H1 (cell line): ENCODE data around the gene DNAJC19. TPM values are rescaled to one million over a fixed set of nuclear protein-coding genes. Genes with fewer than 3 reads are reported as not detected.

ENCODE experiments used
- CTCF ChIA-PET: fragments of 300-600 bp; sonication (Branson Sonifier 250); formaldehyde crosslinking; loops from one replicate; lab custom pipeline; 2021; ENCODE audit not compliant: partially characterized antibody; lab: Charles Lee
- POLR2A ChIA-PET: fragments of 300-600 bp; sonication (Branson Sonifier 250); formaldehyde crosslinking; loops from one replicate; lab custom pipeline; 2021; ENCODE audit warnings: inconsistent platforms; ENCODE audit not compliant: partially characterized antibody; lab: Charles Lee
- DNase-seq, 2 experiments: peaks; one replicate each; pipeline versions ENCODE4 v3.0.0 to v3.0.0-alpha.2; 2010 to 2022; ENCODE audit warnings: low spot score in 2 of 2, low read depth in 1 of 2, mixed read lengths in 1 of 2
- FAIRE-seq: peaks from 2 replicates; lab custom pipeline; 2011; peaks lifted over from hg19 to GRCh38; lab: Jason Lieb, UNC
- H2AFZ ChIP-seq: 2 replicates; pipeline ENCODE4 v1.8.1; 2012; ENCODE audit warnings: low read length, inconsistent platforms
- H2AK5ac ChIP-seq: 2 replicates; pipeline ENCODE4 v1.6.1; 2013; ENCODE audit warnings: low read depth, low read length
- H2BK120ac ChIP-seq: replicated peaks from 2 replicates; pipeline ENCODE3; 2013; ENCODE audit warnings: low read depth, low read length, inconsistent platforms
- H2BK12ac ChIP-seq: 2 replicates; pipeline ENCODE4 v1.6.1; 2013; ENCODE audit warnings: low read depth, low read length
- H2BK15ac ChIP-seq: 2 replicates; pipeline ENCODE4 v1.6.1; 2013; ENCODE audit warnings: low read length
- H2BK20ac ChIP-seq: 2 replicates; pipeline ENCODE4 v1.6.1; 2013; ENCODE audit warnings: low read length
- H2BK5ac ChIP-seq: 2 replicates; pipeline ENCODE4 v1.6.1; 2013; ENCODE audit warnings: low read depth, low read length
- H3K14ac ChIP-seq: 2 replicates; pipeline ENCODE4 v1.6.1; 2013; ENCODE audit warnings: inconsistent platforms; ENCODE audit not compliant: insufficient read length
- H3K18ac ChIP-seq: 2 replicates; pipeline ENCODE4 v1.6.1; 2013; ENCODE audit warnings: low read length; ENCODE audit errors: extremely low read depth
- H3K23ac ChIP-seq: 2 replicates; pipeline ENCODE4 v1.6.1; 2013; ENCODE audit warnings: inconsistent platforms; ENCODE audit not compliant: insufficient read length
- H3K23me2 ChIP-seq: 2 replicates; pipeline ENCODE4 v1.6.1; 2013; ENCODE audit warnings: low read depth, low read length
- H3K27ac ChIP-seq: 2 replicates; pipeline ENCODE4 v1.6.1; 2011; ENCODE audit warnings: low read depth, low read length, inconsistent platforms
- H3K27me3 ChIP-seq, 4 experiments: replicated peaks in 1 of 4; 1 replicate in 1 of 4; 2 replicates in 3 of 4; pipeline versions ENCODE4 v1.6.1 to v1.8.1; 2011 to 2013; ENCODE audit warnings: low read length in 3 of 4, mild to moderate bottlenecking in 3 of 4, inconsistent platforms in 2 of 4, mixed read lengths in 2 of 4, moderate library complexity in 1 of 4; ENCODE audit not compliant: control insufficient read depth in 3 of 4, insufficient read depth in 3 of 4; ENCODE audit errors: extremely low read depth in 1 of 4
- H3K36me3 ChIP-seq, 4 experiments: 2 replicates each; pipeline versions ENCODE4 v1.6.1 to v1.8.1; 2011 to 2013; ENCODE audit warnings: mild to moderate bottlenecking in 4 of 4, low read length in 3 of 4, moderate library complexity in 2 of 4, control low read depth in 1 of 4, inconsistent platforms in 1 of 4; ENCODE audit not compliant: insufficient read depth in 4 of 4, control insufficient read depth in 2 of 4
- H3K4ac ChIP-seq: replicated peaks from 2 replicates; pipeline ENCODE3; 2013; ENCODE audit warnings: low read length, low read depth, mixed read lengths, inconsistent platforms; ENCODE audit not compliant: insufficient read length
- H3K4me1 ChIP-seq, 4 experiments: replicated peaks in 1 of 4; 1 replicate in 1 of 4; 2 replicates in 3 of 4; pipeline versions ENCODE4 v1.6.1 to v1.8.1; 2011 to 2013; ENCODE audit warnings: low read length in 3 of 4, inconsistent platforms in 2 of 4, mixed read lengths in 1 of 4; ENCODE audit not compliant: insufficient read depth in 4 of 4, control insufficient read depth in 3 of 4
- H3K4me2 ChIP-seq, 2 experiments: 2 replicates each; pipeline versions ENCODE4 v1.6.1 to v1.8.1; 2011 to 2013; ENCODE audit warnings: low read depth in 2 of 2, low read length in 2 of 2, control low read depth in 1 of 2, inconsistent platforms in 1 of 2, mild to moderate bottlenecking in 1 of 2; ENCODE audit not compliant: insufficient read depth in 1 of 2
- H3K4me3 ChIP-seq, 4 experiments: fragments of 200-600, 300-600 bp in 1 of 4; sonication (generic), shearing (Covaris generic), sonication (Bioruptor Twin) in 1 of 4; 2 replicates each; pipeline versions ENCODE4 v1.5.1 to v1.8.1; 2011 to 2016; ENCODE audit warnings: low read length in 4 of 4, low read depth in 3 of 4, control low read depth in 2 of 4, inconsistent platforms in 2 of 4, mild to moderate bottlenecking in 2 of 4, mixed read lengths in 1 of 4, moderate library complexity in 1 of 4; ENCODE audit not compliant: insufficient read depth in 2 of 4; ENCODE audit errors: extremely low read depth in 1 of 4
- H3K56ac ChIP-seq: replicated peaks from 2 replicates; pipeline ENCODE3; 2013; ENCODE audit warnings: low read depth, mild to moderate bottlenecking, mixed read lengths, low read length, inconsistent platforms; ENCODE audit not compliant: insufficient read length
- H3K79me1 ChIP-seq: 2 replicates; pipeline ENCODE4 v1.6.1; 2013; ENCODE audit warnings: low read depth, low read length, control low read depth
- H3K79me2 ChIP-seq, 2 experiments: 2 replicates each; pipeline versions ENCODE4 v1.6.1 to v1.8.1; 2012 to 2013; ENCODE audit warnings: low read length in 2 of 2, mild to moderate bottlenecking in 2 of 2, inconsistent platforms in 1 of 2; ENCODE audit not compliant: insufficient read depth in 2 of 2, control insufficient read depth in 1 of 2
- H3K9ac ChIP-seq, 4 experiments: replicated peaks in 1 of 4; 1 replicate in 1 of 4; 2 replicates in 3 of 4; pipeline versions ENCODE4 v1.6.1 to v1.8.1; 2011 to 2013; ENCODE audit warnings: low read depth in 3 of 4, low read length in 3 of 4, control low read depth in 2 of 4, mild to moderate bottlenecking in 2 of 4, moderate library complexity in 2 of 4, inconsistent platforms in 1 of 4; ENCODE audit errors: extremely low read depth in 1 of 4
- H3K9me3 ChIP-seq, 2 experiments: 2 replicates each; pipeline versions ENCODE4 v1.6.1 to v1.8.1; 2012 to 2013; ENCODE audit warnings: mild to moderate bottlenecking in 2 of 2, moderate library complexity in 2 of 2, control low read depth in 1 of 2, inconsistent platforms in 1 of 2, low read depth in 1 of 2, low read length in 1 of 2, mixed read lengths in 1 of 2; ENCODE audit not compliant: insufficient read depth in 2 of 2
- H4K20me1 ChIP-seq, 2 experiments: replicated peaks in 1 of 2; 2 replicates each; pipeline versions ENCODE3 to v1.8.1; 2011 to 2013; ENCODE audit warnings: inconsistent platforms in 2 of 2, low read length in 2 of 2, mild to moderate bottlenecking in 1 of 2; ENCODE audit not compliant: insufficient read depth in 2 of 2, control insufficient read depth in 1 of 2
- H4K5ac ChIP-seq: 2 replicates; pipeline ENCODE4 v1.6.1; 2013; ENCODE audit warnings: low read length, low read depth, mixed read lengths, inconsistent platforms; ENCODE audit not compliant: insufficient read length
- H4K8ac ChIP-seq: 2 replicates; pipeline ENCODE4 v1.8.0; 2013; ENCODE audit warnings: mild to moderate bottlenecking, moderate library complexity, low read length, inconsistent platforms; ENCODE audit not compliant: insufficient read depth; ENCODE audit errors: extremely low read depth
- H4K91ac ChIP-seq: replicated peaks from 2 replicates; pipeline ENCODE3; 2013; ENCODE audit warnings: low read length, mixed read lengths, inconsistent platforms; ENCODE audit not compliant: insufficient read length
- BRCA1 ChIP-seq: IDR thresholded peaks from 2 replicates; pipeline ENCODE4 v1.6.1; 2012; ENCODE audit warnings: low read depth, low read length, improper control_type of control experiment
- JUN ChIP-seq: IDR thresholded peaks from 2 replicates; pipeline ENCODE4 v1.6.1; 2011; ENCODE audit warnings: low read depth, mild to moderate bottlenecking, improper control_type of control experiment, low read length
- NANOG ChIP-seq: IDR thresholded peaks from 2 replicates; pipeline ENCODE4 v1.6.1; 2011; ENCODE audit warnings: low read length, low read depth, mild to moderate bottlenecking, inconsistent platforms; ENCODE audit not compliant: insufficient read depth, poor library complexity, severe bottlenecking
- POU5F1 ChIP-seq: IDR thresholded peaks from 2 replicates; pipeline ENCODE4 v1.6.1; 2011; ENCODE audit warnings: low read depth, mild to moderate bottlenecking, low read length, moderate library complexity
- YY1 ChIP-seq: IDR thresholded peaks from 2 replicates; pipeline ENCODE4 v1.6.1; 2011; ENCODE audit warnings: low read depth, mild to moderate bottlenecking, low read length
- WGBS, 2 experiments: shearing (Covaris generic) in 1 of 2; methylation state at CpG; one replicate each; pipeline versions ENCODE4 v1.1.6 to v1.1.7; 2013 to 2015; ENCODE audit warnings: low lambda C conversion rate in 2 of 2, mixed read lengths in 2 of 2, inconsistent platforms in 1 of 2, low coverage in 1 of 2, missing lambda C conversion rate in 1 of 2; ENCODE audit not compliant: insufficient replicate concordance in 2 of 2, insufficient coverage in 1 of 2, insufficient read length in 1 of 2; ENCODE audit errors: extremely low coverage in 1 of 2, missing lambda C conversion rate in 1 of 2; 5-methylcytosine and 5-hydroxymethylcytosine counted together
- long read RNA-seq, 2 experiments: library from RNA in 1 of 2; library from capped mRNA in 1 of 2; stranded (forward); transcript quantifications; one replicate each; pipeline ENCODE4 v2.0.0, GENCODE V29; 2021; ENCODE audit warnings: inconsistent platforms in 1 of 2
- polyA minus RNA-seq, 3 experiments: library from RNA; depleted of rRNA, polyadenylated mRNA; stranded (reverse); fragments of >200 nt; gene quantifications; 1 replicate in 2 of 3; 2 replicates in 1 of 3; pipeline ENCODE4 v1.2.3, GENCODE V29; 2011
- polyA plus RNA-seq, 7 experiments: library from polyadenylated mRNA; depleted of rRNA in 3 of 7; stranded (reverse) in 5 of 7; unstranded in 2 of 7; fragments of >200 nt in 5 of 7; fragments of 200-250 nt in 2 of 7; gene quantifications; 1 replicate in 5 of 7; 2 replicates in 1 of 7; 4 replicates in 1 of 7; pipeline versions ENCODE4 v1.2.1 to v1.2.3, GENCODE V29; 2011 to 2013; ENCODE audit warnings: missing spikeins in 2 of 7, mixed read lengths in 2 of 7
- total RNA-seq: library from RNA; stranded (reverse); fragmentation: NEBNext Ultra II Directional; extraction: Animal tissue kit (Norgen Biotek cat#: 25700); gene quantifications from 2 replicates; pipeline ENCODE4 v1.2.1, GENCODE V29; 2021

DNAJC19 gene
- 82.2 and 90.9 TPM in 2 replicates for total RNA-seq
- polyA plus RNA-seq (2011; rRNA removed): 62.4 and 65.9 TPM in 2 replicates
- polyA plus RNA-seq (2011; cell fraction: cytosol; rRNA removed): 77.3 TPM
- polyA plus RNA-seq (2011; cell fraction: nucleus; rRNA removed): 64.1 TPM
- 55.0 to 99.3 TPM (median 93.2 TPM) in 4 replicates for polyA plus RNA-seq (2012, experiment 1 of 2)
- polyA plus RNA-seq (2012, experiment 2 of 2): 238 TPM
- 212 TPM for polyA plus RNA-seq (2013, experiment 1 of 2)
- 215 TPM for polyA plus RNA-seq (2013, experiment 2 of 2)
- 24.5 and 29.9 TPM in 2 replicates for polyA minus RNA-seq (2011; rRNA and poly(A)+ RNA removed)
- 20.9 TPM for polyA minus RNA-seq (2011; cell fraction: cytosol; rRNA and poly(A)+ RNA removed)
- polyA minus RNA-seq (2011; cell fraction: nucleus; rRNA and poly(A)+ RNA removed): 37.7 TPM
- long read RNA-seq, experiment 1, transcript DNAJC19-201 (6 exons, 1,454 nt): major isoform, 59 of 88 reads
- long read RNA-seq, experiment 1, transcript DNAJC19-202 (5 exons, 1,239 nt): minor isoform, 5 of 88 reads
- long read RNA-seq, experiment 1, partial matches to known transcripts: 7 of 88 reads
- long read RNA-seq, experiment 1, other reads (novel, unspliced or antisense): 15 of 88 reads
- long read RNA-seq, experiment 2, transcript DNAJC19-201 (6 exons, 1,454 nt): major isoform, 41 of 50 reads
- long read RNA-seq, experiment 2, partial matches to known transcripts: 0 of 50 reads
- long read RNA-seq, experiment 2, other reads (novel, unspliced or antisense): 5 of 50 reads

DNA sequence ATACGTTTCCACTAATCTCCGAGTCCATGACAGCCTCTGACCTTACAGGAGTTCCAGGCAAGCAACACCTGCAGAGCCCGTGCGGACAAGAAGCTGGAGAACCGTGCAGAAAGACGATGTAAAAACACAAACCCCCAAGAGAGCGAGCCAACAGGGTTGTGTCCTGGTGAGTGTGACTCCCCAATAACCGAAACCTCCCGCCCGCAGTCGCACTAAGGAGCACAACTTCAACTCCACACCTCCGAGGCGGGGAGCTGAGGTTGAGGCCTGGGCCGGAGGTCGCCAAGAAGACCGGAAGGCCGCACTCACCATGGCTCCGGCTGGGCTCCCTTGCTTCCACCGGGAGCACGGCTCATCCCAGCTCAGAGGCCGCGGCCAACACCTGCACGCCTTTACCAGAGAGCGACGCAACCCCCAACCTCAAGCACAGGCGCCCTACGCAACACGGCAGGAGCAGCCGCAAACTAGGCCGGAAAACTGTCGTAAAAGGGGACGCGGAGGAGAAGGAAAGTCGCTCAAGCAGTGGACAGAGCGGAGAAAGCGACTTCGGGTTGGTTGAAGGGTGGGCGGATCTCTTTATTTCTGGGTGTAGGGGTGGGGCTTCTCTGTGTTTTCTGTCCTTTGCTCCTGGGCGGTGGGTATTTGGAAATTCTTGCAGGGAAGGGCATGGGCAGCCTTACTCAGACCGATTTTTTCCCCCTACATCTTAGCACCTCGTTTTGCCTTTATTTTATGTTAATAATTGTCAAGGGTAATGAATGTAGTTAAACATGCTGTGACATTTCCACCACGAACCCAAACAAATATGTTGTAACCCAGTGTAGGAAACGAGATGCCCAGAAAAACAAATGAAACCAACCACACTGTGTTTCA is at the start of gene DNAJC19:
Gene DNAJC19 (minus strand): TSS at position 446 of the 873 bp plus-strand sequence. CDS start 134 bp downstream, at position 312.
- peak; percentile 89 to 93 for DNase-seq
- ChIA-PET POLR2A (interaction anchor here (0.6 to 1.2 kb wide), 7 partner anchors 9 to 77 kb away, joined by 3 to 8 read pairs (median 4); partner anchors contain the start of gene FXR1), CTCF (interaction anchor here (0.7 kb wide), 2 partner anchors 132 to 931 kb away, joined by 3 read pairs; no protein-coding TSS in a partner anchor)
- Histone ChIP-seq H3K23me2 (peaks cover 4% of the 10 kb centered on the region; the same call in 1 of the 2 replicates), H2AK5ac (no peak within 1 kb of the TSS; the same call in 1 of the 2 replicates), H3K36me3 (peaks cover 0 to 30% (median 9%) of the 10 kb centered on the region in 4 experiments; a peak in 5 of 8 replicates), H3K4me2 (peak within 1 kb of the TSS; percentile 91 to 94), H2BK120ac (no peak within 1 kb of the TSS), H4K20me1 (no peaks in the 10 kb centered on the region), H3K79me2 (peaks cover 0 to 19% of the 10 kb centered on the region in 2 experiments; a peak in 2 of 4 replicates), H3K9me3 (no peaks in the 10 kb centered on the region), H2BK20ac (no peak within 1 kb of the TSS), H3K4me3 (peak within 1 kb of the TSS; percentile 89 to 97 (median 92)), H3K18ac (no peak within 1 kb of the TSS), H3K4me1 (no peaks in the 10 kb centered on the region), H2AFZ (peak within 1 kb of the TSS; percentile 78), H3K79me1 (peaks cover 3% of the 10 kb centered on the region; the same call in 1 of the 2 replicates), H2BK5ac (peak within 1 kb of the TSS; percentile 16), H3K23ac (no peak within 1 kb of the TSS), H3K27me3 (no peaks in the 10 kb centered on the region), H4K5ac (peak within 1 kb of the TSS; percentile 76), H4K8ac (peak within 1 kb of the TSS; percentile 81; the same call in 1 of the 2 replicates), H2BK15ac (no peak within 1 kb of the TSS), H3K14ac (no peak within 1 kb of the TSS), H3K4ac (peak within 1 kb of the TSS; percentile 88), H4K91ac (peak within 1 kb of the TSS; percentile 15), H3K56ac (peak within 1 kb of the TSS; percentile 63), H2BK12ac (no peak within 1 kb of the TSS), H3K9ac (peak within 1 kb of the TSS; percentile 84 to 91 (median 84)), H3K27ac (peak within 1 kb of the TSS; percentile 82)
- WGBS, 2 experiments: 5% methylated on average over 43 of the region's 43 CpGs; no CpG with 5 or more reads in 1 of the 2 experiments
- FAIRE-seq: peak; percentile 74
- TF ChIP-seq POU5F1: no peak
- TF ChIP-seq JUN: no peak
- TF ChIP-seq NANOG: no peak
- TF ChIP-seq YY1: peak; percentile 69; the same call in 1 of the 2 replicates
- TF ChIP-seq BRCA1: no peak
